Measurements from ENCODE around the gene PSMB10. TPM values are rescaled to one million over a fixed set of nuclear protein-coding genes. Genes with fewer than 3 reads are reported as not detected.
A peak's percentile ranks its signal among the peaks of the same experiment; 100 is the strongest.

PSMB10 gene
- total and polyA plus RNA-seq, 3 experiments from 2014 or later: 176 to 518 (median 189) TPM

DNA sequence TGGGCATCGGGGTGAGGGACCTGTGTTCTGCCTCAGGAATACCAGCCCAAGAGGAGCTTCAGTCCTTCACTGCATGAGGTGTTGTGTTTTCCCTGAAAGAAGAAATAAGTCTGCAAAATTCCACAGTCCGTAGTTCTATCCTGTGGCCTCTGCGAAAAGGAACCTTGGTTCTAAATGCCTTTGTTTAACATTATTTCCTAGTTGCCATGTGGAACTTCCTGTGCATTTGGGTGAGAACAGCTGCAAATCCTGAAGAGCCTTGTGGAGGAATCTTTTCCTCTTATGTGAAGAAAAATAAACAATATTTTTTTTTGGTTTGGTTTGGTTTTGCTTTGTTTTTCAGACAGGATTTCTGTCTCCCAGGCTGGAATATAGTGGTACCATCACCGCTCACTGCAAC is 33.8 kb downstream of the PSMB10 start:
- H3K36me3 Mint-ChIP-seq: peaks cover 0 to 35% (median 5%) of the 10 kb centered on the region in 3 donors
- POLR2A ChIA-PET: no interaction called here
- no peaks in the 10 kb centered on the region for H3K9me3 Mint-ChIP-seq
- CTCF ChIA-PET: interaction anchor here (1.0 kb wide), 1 partner anchor 19 kb away, joined by 3 read pairs; no protein-coding TSS in a partner anchor
- H3K4me1 Mint-ChIP-seq: peaks cover 7 to 26% (median 15%) of the 10 kb centered on the region in 3 donors
- H3K27ac Mint-ChIP-seq: peak overlapping the region in 1 of 8 donors; percentile 43
- Histone ChIP-seq H3K27me3 (ENCODE audit: insufficient read depth, low read length, poor library complexity, severe bottlenecking) (no peaks in the 10 kb centered on the region), H3K9me3 (ENCODE audit: low read length) (no peaks in the 10 kb centered on the region), H3K4me3 (ENCODE audit: low read length) (no peak overlapping the region), H3K4me1 (ENCODE audit: insufficient read depth, low read length) (no peaks in the 10 kb centered on the region), H3K36me3 (ENCODE audit: insufficient read depth, low read length) (peaks cover 9% of the 10 kb centered on the region), H3K27ac (ENCODE audit: low read depth, low read length) (no peak overlapping the region)
- no peaks in the 10 kb centered on the region for H3K27me3 Mint-ChIP-seq
- DNase-seq: no peak
- no peak overlapping the region for H3K4me3 Mint-ChIP-seq

DNA sequence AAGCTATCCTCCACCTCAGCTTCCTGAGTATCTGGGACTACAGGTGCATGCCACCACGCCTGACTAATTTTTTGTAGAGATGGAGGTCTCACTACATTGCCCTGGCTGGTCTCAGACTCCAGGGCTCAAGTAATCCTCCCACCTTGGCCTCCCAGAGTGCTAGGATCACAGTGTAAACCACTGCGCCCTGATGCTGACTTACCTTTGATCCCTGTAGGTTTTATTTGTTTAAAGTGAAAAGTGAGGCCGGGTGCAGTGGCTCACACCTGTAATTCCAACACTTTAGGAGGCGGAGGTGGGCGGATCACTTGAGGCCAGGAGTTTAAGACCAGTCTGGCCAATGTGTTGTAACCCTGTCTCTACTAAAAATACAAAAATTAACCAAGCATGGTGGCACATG is 34.9 kb downstream of the PSMB10 start:
- Histone ChIP-seq H3K27ac (ENCODE audit: low read depth, low read length) (no peak overlapping the region), H3K9me3 (ENCODE audit: low read length) (no peaks in the 10 kb centered on the region), H3K36me3 (ENCODE audit: insufficient read depth, low read length) (peaks cover 9% of the 10 kb centered on the region), H3K27me3 (ENCODE audit: insufficient read depth, low read length, poor library complexity, severe bottlenecking) (no peaks in the 10 kb centered on the region), H3K4me1 (ENCODE audit: insufficient read depth, low read length) (peaks cover 5% of the 10 kb centered on the region), H3K4me3 (ENCODE audit: low read length) (no peak overlapping the region)
- peaks cover 0 to 32% (median 3%) of the 10 kb centered on the region in 3 donors for H3K36me3 Mint-ChIP-seq
- no peak for DNase-seq
- ChIA-PET POLR2A (no interaction called here), CTCF (interaction anchor here (1.0 kb wide), 1 partner anchor 18 kb away, joined by 3 read pairs; no protein-coding TSS in a partner anchor)
- peaks cover 14 to 33% (median 21%) of the 10 kb centered on the region in 3 donors for H3K4me1 Mint-ChIP-seq
- H3K27ac Mint-ChIP-seq: peak overlapping the region in 1 of 8 donors; percentile 70
- no peaks in the 10 kb centered on the region for H3K27me3 Mint-ChIP-seq
- no peak overlapping the region for H3K4me3 Mint-ChIP-seq
- H3K9me3 Mint-ChIP-seq: no peaks in the 10 kb centered on the region

- H3K4me3 ChIP-seq (ENCODE audit: low read length): no peak overlapping the region
- CTCF ChIA-PET: interaction anchor here (1.2 to 1.8 kb wide), 4 partner anchors 13 to 81 kb away, joined by 3 to 6 read pairs (median 4); no protein-coding TSS in a partner anchor
- H3K9me3 ChIP-seq (ENCODE audit: low read length): no peaks in the 10 kb centered on the region
- H3K4me1 ChIP-seq (ENCODE audit: insufficient read depth, low read length): peaks cover 20% of the 10 kb centered on the region
- Mint-ChIP-seq H3K27ac (peak overlapping the region in 2 of 8 donors; percentile 24 to 79), H3K4me3 (peak overlapping the region in 1 of 7 donors; percentile 35), H3K36me3 (peaks cover 0 to 20% (median 0%) of the 10 kb centered on the region in 3 donors), H3K9me3 (no peaks in the 10 kb centered on the region), H3K27me3 (no peaks in the 10 kb centered on the region), H3K4me1 (peaks cover 35 to 68% (median 49%) of the 10 kb centered on the region in 3 donors)
- DNase-seq: no peak
- H3K27me3 ChIP-seq (ENCODE audit: insufficient read depth, low read length, poor library complexity, severe bottlenecking): no peaks in the 10 kb centered on the region
- H3K36me3 ChIP-seq (ENCODE audit: insufficient read depth, low read length): peaks cover 9% of the 10 kb centered on the region
- POLR2A ChIA-PET: no interaction called here
- no peak overlapping the region for H3K27ac ChIP-seq (ENCODE audit: low read depth, low read length)
Measured at GRCh38 chr16:67897231-67897630, 39.4 kb downstream of the PSMB10 start.

- H3K36me3 Mint-ChIP-seq: peaks cover 0 to 6% (median 0%) of the 10 kb centered on the region in 3 donors
- peak overlapping the region; percentile 87 to 100 (median 94) for H3K4me3 Mint-ChIP-seq
- no peaks in the 10 kb centered on the region for H3K9me3 ChIP-seq (ENCODE audit: low read length)
- H3K9me3 Mint-ChIP-seq: no peaks in the 10 kb centered on the region
- DNase-seq: no peak
- H3K27ac Mint-ChIP-seq: peak overlapping the region; percentile 96 to 99 (median 98)
- H3K27me3 Mint-ChIP-seq: no peaks in the 10 kb centered on the region
- peak overlapping the region; percentile 91 for H3K27ac ChIP-seq (ENCODE audit: low read depth, low read length)
- no peaks in the 10 kb centered on the region for H3K27me3 ChIP-seq (ENCODE audit: insufficient read depth, low read length, poor library complexity, severe bottlenecking)
- H3K4me3 ChIP-seq (ENCODE audit: low read length): peak overlapping the region; percentile 92
- POLR2A ChIA-PET: interaction anchor here (0.7 kb wide), 1 partner anchor 42 kb away, joined by 4 read pairs; no protein-coding TSS in a partner anchor
- no peaks in the 10 kb centered on the region for H3K36me3 ChIP-seq (ENCODE audit: insufficient read depth, low read length)
- peaks cover 28 to 54% (median 40%) of the 10 kb centered on the region in 3 donors for H3K4me1 Mint-ChIP-seq
- H3K4me1 ChIP-seq (ENCODE audit: insufficient read depth, low read length): peaks cover 20% of the 10 kb centered on the region
- CTCF ChIA-PET: interaction anchor here (1.0 to 3.0 kb wide), 4 partner anchors 10 to 77 kb away, joined by 3 to 12 read pairs (median 4); partner anchors contain the start of gene NRN1L
Measured at GRCh38 chr16:67893743-67894399, 42.8 kb downstream of the PSMB10 start.

DNA sequence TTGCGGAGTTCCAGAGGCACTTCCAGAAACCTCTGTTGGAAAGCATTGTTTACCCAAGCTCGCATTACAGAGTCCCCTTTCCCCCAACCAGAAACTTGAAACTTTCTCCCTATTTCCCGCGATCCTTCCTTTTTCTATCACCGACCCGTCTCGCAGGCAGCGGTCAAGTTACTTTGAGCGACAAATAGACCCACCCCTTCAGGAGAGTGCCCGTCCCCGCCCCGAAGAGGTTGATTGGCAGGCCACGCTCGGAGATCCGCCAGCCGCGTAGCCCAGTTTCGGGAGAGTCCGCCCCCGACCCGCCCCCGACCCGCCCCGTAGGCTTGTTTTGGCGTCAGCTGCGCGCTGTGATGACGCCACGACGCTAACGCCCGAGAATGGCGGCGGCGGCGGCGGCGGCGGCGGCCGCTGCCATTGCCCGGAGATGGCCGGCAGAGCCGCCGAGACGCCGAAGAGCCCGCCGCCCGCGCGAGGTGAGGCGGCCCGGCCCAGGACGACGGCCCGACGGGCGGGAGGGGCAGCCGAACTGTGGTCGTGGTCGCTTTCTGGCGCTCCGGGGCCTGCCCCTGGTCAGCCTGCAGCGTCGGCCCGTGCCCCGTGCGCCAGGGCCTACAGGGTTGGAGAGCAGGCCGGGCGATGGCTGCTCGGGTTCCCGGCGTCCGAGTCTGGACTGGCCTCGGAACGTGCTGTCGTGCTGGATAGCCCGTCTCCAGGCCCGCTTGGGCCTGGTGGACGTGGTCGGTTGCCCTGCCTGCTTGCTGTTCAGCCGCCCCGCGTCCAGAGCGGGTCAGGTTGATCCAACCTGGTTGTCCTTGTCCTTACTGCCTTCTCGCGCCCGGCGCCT is 43.5 kb downstream of the PSMB10 start, which contains the start of gene PSKH1:
TSS of gene PSKH1 (plus strand) at position 356 of the 844 bp plus-strand sequence. CDS start 15,496 bp downstream, outside the sequence.
- Histone ChIP-seq H3K9me3 (ENCODE audit: low read length) (no peaks in the 10 kb centered on the region), H3K27me3 (ENCODE audit: insufficient read depth, low read length, poor library complexity, severe bottlenecking) (no peaks in the 10 kb centered on the region), H3K27ac (ENCODE audit: low read depth, low read length) (peak within 1 kb of the TSS; percentile 91), H3K4me1 (ENCODE audit: insufficient read depth, low read length) (peaks cover 20% of the 10 kb centered on the region), H3K36me3 (ENCODE audit: insufficient read depth, low read length) (no peaks in the 10 kb centered on the region), H3K4me3 (ENCODE audit: low read length) (peak within 1 kb of the TSS; percentile 92)
- POLR2A ChIA-PET: interaction anchor here (0.5 to 0.7 kb wide), 4 partner anchors 21 to 74 kb away, joined by 3 to 4 read pairs (median 4); no protein-coding TSS in a partner anchor
- H3K4me3 Mint-ChIP-seq: peak within 1 kb of the TSS; percentile 87 to 100 (median 94)
- CTCF ChIA-PET: interaction anchor here (1.0 to 3.3 kb wide), 5 partner anchors 9 to 76 kb away, joined by 3 to 12 read pairs (median 4); partner anchors contain the start of gene NRN1L
- peaks cover 28 to 47% (median 38%) of the 10 kb centered on the region in 3 donors for H3K4me1 Mint-ChIP-seq
- peak; percentile 85 to 94 (median 93) for DNase-seq
- no peaks in the 10 kb centered on the region for H3K9me3 Mint-ChIP-seq
- H3K27me3 Mint-ChIP-seq: no peaks in the 10 kb centered on the region
- H3K36me3 Mint-ChIP-seq: peaks cover 0 to 5% (median 0%) of the 10 kb centered on the region in 3 donors
- peak within 1 kb of the TSS; percentile 96 to 99 (median 98) for H3K27ac Mint-ChIP-seq

GRCh38 chr16:67892375-67892774 is 44.3 kb downstream of the PSMB10 start:
- POLR2A ChIA-PET: interaction anchor here (0.5 to 0.7 kb wide), 4 partner anchors 21 to 74 kb away, joined by 3 to 9 read pairs (median 4); no protein-coding TSS in a partner anchor
- Mint-ChIP-seq H3K27me3 (no peaks in the 10 kb centered on the region), H3K4me3 (peak overlapping the region; percentile 65 to 94 (median 87)), H3K4me1 (peaks cover 27 to 44% (median 35%) of the 10 kb centered on the region in 3 donors), H3K36me3 (peaks cover 0 to 5% (median 0%) of the 10 kb centered on the region in 3 donors), H3K27ac (peak overlapping the region; percentile 85 to 97 (median 92)), H3K9me3 (no peaks in the 10 kb centered on the region)
- no peaks in the 10 kb centered on the region for H3K27me3 ChIP-seq (ENCODE audit: insufficient read depth, low read length, poor library complexity, severe bottlenecking)
- H3K4me3 ChIP-seq (ENCODE audit: low read length): peak overlapping the region; percentile 61
- no peaks in the 10 kb centered on the region for H3K9me3 ChIP-seq (ENCODE audit: low read length)
- CTCF ChIA-PET: interaction anchor here (0.7 to 3.3 kb wide), 3 partner anchors 9 to 68 kb away, joined by 3 to 12 read pairs (median 10); partner anchors contain the start of gene NRN1L
- H3K27ac ChIP-seq (ENCODE audit: low read depth, low read length): peak overlapping the region; percentile 66
- H3K4me1 ChIP-seq (ENCODE audit: insufficient read depth, low read length): peaks cover 20% of the 10 kb centered on the region
- DNase-seq: no peak
- no peaks in the 10 kb centered on the region for H3K36me3 ChIP-seq (ENCODE audit: insufficient read depth, low read length)

DNA sequence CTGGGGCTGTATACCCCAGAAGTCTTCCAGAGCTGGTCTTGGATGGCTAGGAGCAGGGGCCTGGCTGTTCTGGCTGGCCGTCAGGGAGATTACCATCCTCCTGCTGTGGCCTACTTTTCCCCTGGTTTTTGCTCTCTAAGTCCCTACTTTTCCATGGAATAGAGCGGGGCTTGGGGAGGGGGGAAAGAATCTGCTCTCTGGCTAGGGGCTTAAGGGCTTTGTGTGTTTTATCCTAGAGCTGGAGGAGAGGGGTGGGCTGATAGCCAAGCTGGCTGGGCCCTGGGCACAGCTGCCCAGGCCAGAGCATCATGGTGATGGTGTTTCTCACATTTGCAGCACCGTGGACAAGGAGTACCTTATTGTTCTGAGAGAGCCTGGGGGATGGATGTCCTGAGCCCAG is 48.3 kb downstream of the PSMB10 start:
- Histone ChIP-seq H3K4me1 (ENCODE audit: insufficient read depth, low read length) (no peaks in the 10 kb centered on the region), H3K27ac (ENCODE audit: low read depth, low read length) (no peak overlapping the region), H3K9me3 (ENCODE audit: low read length) (no peaks in the 10 kb centered on the region), H3K27me3 (ENCODE audit: insufficient read depth, low read length, poor library complexity, severe bottlenecking) (no peaks in the 10 kb centered on the region), H3K36me3 (ENCODE audit: insufficient read depth, low read length) (peaks cover 12% of the 10 kb centered on the region), H3K4me3 (ENCODE audit: low read length) (no peak overlapping the region)
- Mint-ChIP-seq H3K36me3 (peaks cover 0 to 26% (median 2%) of the 10 kb centered on the region in 3 donors), H3K27ac (no peak overlapping the region), H3K9me3 (no peaks in the 10 kb centered on the region), H3K4me3 (no peak overlapping the region), H3K4me1 (peaks cover 5 to 8% (median 8%) of the 10 kb centered on the region in 3 donors), H3K27me3 (no peaks in the 10 kb centered on the region)
- POLR2A ChIA-PET: no interaction called here
- CTCF ChIA-PET: no interaction called here
- DNase-seq: no peak
